Stimulated activated CD8-positive, alpha-beta memory T cell treated with anti-CD3 and anti-CD28 coated beads, Interleukin-7, amount 100 ng/mL, for 1 hour (primary cell): ENCODE results near the gene EFNB2.

Source experiments
- DNase-seq, 2 donors: peaks; one replicate each; pipeline ENCODE4 v3.0.0-alpha.2; 2020; ENCODE audit warnings: low read depth in 2 of 2

Gene EFNB2

GRCh38 chr13:106535552-106536243 is at the start of gene EFNB2:
Gene EFNB2, minus strand, starts transcription at chr13:106535662. Its CDS starts 698 bp downstream, at chr13:106534964.
- peak; percentile 67 to 70 for DNase-seq

GRCh38 chr13:106581225-106581624 is 45.8 kb upstream of the EFNB2 start:
- DNase-seq: no peak

- DNase-seq: no peak
Observed at GRCh38 chr13:106575896-106576295, 40.4 kb upstream of the EFNB2 start.

GRCh38 chr13:106573868-106574267 is 38.4 kb upstream of the EFNB2 start:
- no peak for DNase-seq

- DNase-seq: no peak
Observed at GRCh38 chr13:106573284-106573846, 37.9 kb upstream of the EFNB2 start.

GRCh38 chr13:106570299-106570852 is 34.9 kb upstream of the EFNB2 start:
- peak; percentile 25 to 31 for DNase-seq

- DNase-seq: no peak
Observed at GRCh38 chr13:106569233-106570095, 34.0 kb upstream of the EFNB2 start.

- no peak for DNase-seq
Observed at GRCh38 chr13:106568299-106569003, 33.0 kb upstream of the EFNB2 start.

GRCh38 chr13:106567474-106568298 is 32.2 kb upstream of the EFNB2 start, which contains the start of gene ARGLU1:
Gene ARGLU1, minus strand, starts transcription at chr13:106568137. Its CDS starts 218 bp downstream, at chr13:106567919.
- DNase-seq: peak; percentile 94 to 95

- DNase-seq: peak in 1 of 2 donors; percentile 3
Observed at GRCh38 chr13:106566641-106567473, 31.4 kb upstream of the EFNB2 start.

- no peak for DNase-seq
Observed at GRCh38 chr13:106565127-106565775, 29.8 kb upstream of the EFNB2 start.

- DNase-seq: no peak
Observed at GRCh38 chr13:106562301-106562700, 26.8 kb upstream of the EFNB2 start.

- DNase-seq: no peak
Observed at GRCh38 chr13:106561551-106562170, 26.2 kb upstream of the EFNB2 start.

- DNase-seq: no peak
Observed at GRCh38 chr13:106560821-106561220, 25.4 kb upstream of the EFNB2 start.

GRCh38 chr13:106558527-106558926 is 23.1 kb upstream of the EFNB2 start:
- DNase-seq: no peak

- no peak for DNase-seq
Observed at GRCh38 chr13:106555631-106556328, 20.3 kb upstream of the EFNB2 start.

GRCh38 chr13:106551751-106552150 is 16.3 kb upstream of the EFNB2 start:
- DNase-seq: no peak

- no peak for DNase-seq
Observed at GRCh38 chr13:106551350-106551749, 15.9 kb upstream of the EFNB2 start.
